ENCODE results near the gene ZNF829.

DNA sequence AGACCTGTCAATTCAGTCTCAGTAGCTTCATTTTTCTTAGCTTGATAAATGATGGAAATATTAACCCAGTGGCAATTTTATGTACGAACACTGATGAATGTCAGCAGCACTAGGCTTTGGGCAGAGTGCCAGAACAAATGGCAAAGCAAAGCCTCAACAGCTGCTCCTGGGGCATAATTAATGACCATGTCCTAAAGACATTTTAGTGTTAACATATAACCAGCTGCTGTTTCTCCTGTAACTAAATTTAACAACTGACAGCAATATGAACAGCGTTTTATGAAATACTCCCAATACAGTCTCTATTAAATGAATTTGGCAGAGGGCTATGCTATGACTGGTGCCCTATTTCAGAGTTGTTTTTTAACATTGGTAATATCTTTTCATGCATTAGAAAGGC is 47.2 kb upstream of the ZNF829 start:
- no peak for TF ChIP-seq CTCF (conservative IDR thresholded peaks at IDR 0.05; ENCODE audit: low read depth in 2 of 2)
- no peak for TF ChIP-seq EZH2 (IDR thresholded peaks at IDR 0.05; ENCODE audit: low read depth, unreplicated experiment)
- no peak for TF ChIP-seq POLR2AphosphoS5 (IDR thresholded peaks at IDR 0.05; ENCODE audit: low read depth)

Measured in GM23338 (cell line).